Ovary (tissue), 3 donors: Measurements from ENCODE around the gene SPAG16.

Experiments used
- CTCF ChIP-seq, 3 donors: fragments of 450-650 bp in 2 of 3; fragments of 200-600 bp in 1 of 3; IDR thresholded peaks; one replicate each; pipeline versions ENCODE4 v1.5.1 to v1.8.0; 2016 to 2022; ENCODE audit warnings: antibody characterized with exemption in 3 of 3, mild to moderate bottlenecking in 1 of 3
- EP300 ChIP-seq: sonication (generic); formaldehyde crosslinking; IDR thresholded peaks from one replicate; pipeline ENCODE4 v1.6.1; 2017; ENCODE audit warnings: antibody characterized with exemption
- POLR2A ChIP-seq: fragments of 450-650 bp; IDR thresholded peaks from one replicate; pipeline ENCODE4 v1.6.1; 2017; ENCODE audit warnings: antibody characterized with exemption, mild to moderate bottlenecking, moderate library complexity
- donor health status: DM: no; HTN: no; CAD: no.

- TF ChIP-seq CTCF (IDR thresholded peaks at IDR 0.05) (no peak), EP300 (no peak), POLR2A (no peak)
Measured at GRCh38 chr2:214294426-214294825, 1010.2 kb downstream of the SPAG16 start.
